Measurements from ENCODE around the gene INKA2.

- TF ChIP-seq POLR2A (IDR thresholded peaks at IDR 0.05; ENCODE audit: low read depth, low read length): no peak
- no peak for TF ChIP-seq TAF1 (IDR thresholded peaks at IDR 0.05; ENCODE audit: borderline replicate concordance, low read depth, low read length)
- no peak for TF ChIP-seq POLR2AphosphoS5 (IDR thresholded peaks at IDR 0.05; ENCODE audit: low read depth, low read length)
Observed at GRCh38 chr1:111733183-111733991, 5.8 kb downstream of the INKA2 start.

Data from GM12892 (cell line).